GM21825 (cell line): Measurements from ENCODE around the gene EDC3.
"Not testable (repeated sequence)": the region's sequence is repeated elsewhere in the genome, so short reads cannot be mapped to it uniquely, and the experiment has no call there.

Experiments used
- ATAC-seq: cut with Tn5 transposase; IDR thresholded peaks from one replicate; pipeline ENCODE4 v1.9.1; 2021; ENCODE audit warnings: mild to moderate bottlenecking, moderate library complexity; ENCODE audit not compliant: unreplicated experiment

Gene EDC3

DNA sequence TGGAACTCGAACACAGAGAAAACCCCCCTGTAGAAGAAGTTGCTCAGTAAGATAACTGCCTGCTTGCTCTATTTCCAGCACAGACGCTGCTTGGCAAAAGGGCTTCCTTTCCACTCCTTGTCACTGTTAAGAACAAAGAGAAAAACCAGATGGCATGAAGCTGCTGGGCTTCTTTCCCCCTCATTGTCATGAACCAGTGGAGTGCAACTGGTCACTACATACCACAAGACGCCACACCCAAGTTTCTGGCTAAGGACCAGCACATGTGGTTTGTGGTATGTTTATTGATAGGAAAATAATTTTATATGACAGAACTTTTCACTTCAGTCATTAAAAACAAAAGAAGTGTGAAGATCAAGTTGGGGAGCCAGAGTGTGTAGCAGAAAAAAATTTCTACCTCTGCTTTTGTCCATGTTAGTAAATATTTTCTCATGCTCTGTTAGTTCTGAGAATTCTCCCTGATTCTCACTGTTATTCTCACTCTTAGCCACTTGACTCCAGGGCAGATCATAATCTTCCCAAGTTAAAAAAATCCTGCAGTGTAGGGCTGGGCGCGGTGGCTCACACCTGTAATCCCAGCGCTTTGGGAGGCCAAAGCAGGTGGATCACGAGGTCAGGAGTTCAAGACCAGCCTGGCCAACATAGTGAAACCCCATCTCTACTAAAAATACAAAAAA is 42.3 kb downstream of the EDC3 start:
- ATAC-seq = no peak

DNA sequence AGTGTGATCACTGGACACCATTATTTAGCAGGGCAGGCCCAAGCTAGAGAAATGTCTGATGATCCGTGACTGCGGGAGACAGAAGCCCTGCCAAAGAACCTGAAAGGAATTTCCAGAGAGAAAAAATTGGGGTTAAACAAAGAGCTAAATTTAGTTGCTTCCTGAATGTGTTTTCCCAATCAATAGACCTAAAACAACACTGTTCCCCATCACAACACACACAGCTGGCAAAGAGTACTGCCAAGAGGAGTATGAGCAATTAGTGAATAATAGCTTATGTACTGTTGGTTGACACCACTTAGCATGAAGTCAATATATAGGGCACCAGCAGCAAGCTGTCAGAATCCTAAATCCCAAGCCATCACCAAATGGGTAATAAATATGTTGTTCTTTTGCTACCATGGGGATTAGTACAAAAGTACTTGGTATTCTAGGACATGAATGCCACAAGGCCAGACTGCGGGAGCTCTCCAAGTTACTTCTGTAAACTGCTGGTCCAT is 44.5 kb downstream of the EDC3 start:
- ATAC-seq = no peak

DNA sequence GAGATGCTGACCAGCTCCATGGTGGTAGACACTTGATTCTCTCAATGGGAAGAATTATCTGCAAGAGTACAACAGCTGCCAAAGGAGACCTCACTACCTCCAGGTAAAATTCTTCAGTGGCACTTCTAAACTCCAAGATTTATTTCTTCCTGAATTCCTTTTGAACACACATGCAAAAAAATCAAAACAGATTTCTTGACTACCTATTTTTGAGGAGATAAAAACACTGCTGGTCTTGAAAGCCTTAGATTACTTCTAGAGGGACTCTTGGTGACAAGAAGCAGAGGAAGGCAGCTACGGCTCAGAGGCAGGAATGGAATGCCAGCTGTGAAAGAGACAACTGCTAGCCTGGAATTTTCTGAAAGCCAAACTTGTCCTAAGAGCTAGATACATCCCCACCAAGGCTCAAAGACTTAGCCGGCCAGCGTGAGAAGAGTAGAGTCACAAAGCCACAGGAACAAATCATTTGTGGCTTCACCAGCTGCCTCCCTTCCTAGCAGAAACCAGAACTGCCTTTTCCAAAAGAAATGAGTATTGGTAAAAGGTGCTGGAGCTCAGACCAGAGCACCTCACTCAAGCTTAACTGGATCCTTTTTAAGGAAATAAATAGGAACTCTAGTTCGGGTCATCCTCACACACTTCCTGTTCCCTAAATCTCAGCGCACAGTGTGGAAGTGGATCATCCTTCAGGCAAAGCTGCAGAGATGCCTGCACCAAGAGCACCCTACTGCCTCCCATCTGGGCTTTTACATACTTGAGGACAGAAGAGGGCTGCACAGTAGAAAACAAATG is 47.6 kb downstream of the EDC3 start:
- no peak for ATAC-seq

DNA sequence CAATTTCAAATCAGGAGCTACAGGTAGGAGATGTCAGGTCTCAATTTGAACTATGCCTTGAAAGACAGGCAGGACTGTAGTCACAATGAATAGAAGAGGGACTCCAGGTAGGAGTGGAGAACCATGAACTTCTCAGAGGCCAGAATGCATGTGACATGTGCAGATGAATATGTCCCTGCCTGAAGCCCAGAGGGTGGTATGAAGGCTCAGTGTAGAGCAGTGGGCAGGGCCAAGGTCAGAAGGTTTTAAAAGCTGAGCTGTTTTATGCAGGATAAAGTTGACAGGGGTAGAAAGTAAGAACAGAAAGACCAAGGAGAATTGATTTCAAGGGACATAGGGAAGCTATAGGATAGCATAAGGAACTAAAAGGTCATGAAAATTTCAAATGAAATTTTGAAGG is 49.3 kb downstream of the EDC3 start:
- ATAC-seq = no peak

DNA sequence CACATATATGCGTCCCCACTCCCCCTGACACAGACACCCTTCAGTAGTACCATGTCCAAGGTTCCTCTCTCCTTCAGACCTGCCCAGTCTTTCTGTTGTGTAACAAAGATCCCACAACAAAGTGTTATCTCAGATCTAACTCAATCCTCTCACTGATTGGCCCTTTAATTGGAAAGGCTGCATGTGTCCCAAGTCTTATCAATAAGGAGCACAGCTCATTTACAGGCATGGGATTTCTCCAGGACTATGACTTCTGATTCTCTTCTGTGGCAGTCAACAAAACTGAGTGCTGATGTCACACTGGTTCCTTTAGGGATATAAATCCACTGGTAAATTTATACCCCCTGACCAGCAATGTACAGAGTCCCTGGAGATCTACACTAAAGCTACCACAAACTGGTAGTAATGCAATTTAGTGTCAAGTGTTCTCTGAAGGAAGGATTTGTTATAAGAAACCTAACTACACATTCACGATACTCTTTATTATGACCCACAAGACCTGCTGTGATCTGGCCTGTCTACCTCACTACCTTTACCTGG is 52.1 kb downstream of the EDC3 start:
- ATAC-seq = no peak

- no peak for ATAC-seq
Observed at GRCh38 chr15:74642734-74643664, 52.8 kb downstream of the EDC3 start.

- ATAC-seq = no peak
Observed at GRCh38 chr15:74642348-74642733, 53.5 kb downstream of the EDC3 start.

GRCh38 chr15:74641151-74641550 is 54.7 kb downstream of the EDC3 start:
- ATAC-seq = no peak

DNA sequence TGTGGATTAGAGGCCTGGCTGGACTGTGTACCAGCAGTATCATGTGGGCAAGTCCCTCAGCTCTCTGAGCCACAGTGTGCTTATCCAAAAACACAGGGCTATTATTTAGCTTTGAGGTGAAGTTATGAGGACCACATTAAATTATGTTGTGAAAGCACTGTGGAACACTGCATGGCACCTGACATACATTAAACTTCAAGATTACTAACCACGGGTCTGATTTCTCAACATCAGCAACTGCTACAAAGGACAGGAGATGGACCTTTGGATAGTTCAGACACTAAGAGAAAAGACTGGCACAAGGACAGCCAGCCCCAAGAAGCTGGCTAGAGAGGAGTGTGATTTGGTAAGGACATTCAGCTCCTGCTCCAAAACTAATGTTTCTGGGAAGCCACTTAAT is 58.8 kb downstream of the EDC3 start:
- no peak for ATAC-seq

DNA sequence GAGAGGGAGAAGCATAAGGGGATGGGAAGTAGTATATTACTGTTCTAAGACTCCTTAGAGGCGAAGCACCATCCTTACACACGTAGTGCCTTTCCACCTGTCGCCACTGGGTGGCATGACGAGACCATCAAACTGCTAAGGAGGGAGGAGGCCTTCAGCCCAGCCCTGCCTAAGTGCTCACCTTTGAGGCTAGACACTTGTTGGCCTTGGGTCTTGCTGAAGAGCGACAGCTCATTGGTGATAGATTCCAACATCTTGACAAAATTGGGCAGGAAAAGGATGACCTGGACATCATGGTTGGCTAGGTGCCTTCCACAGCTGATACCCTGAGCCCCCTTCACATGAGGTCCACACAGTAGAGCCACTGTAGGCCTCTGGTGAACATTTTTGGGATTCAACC is 60.6 kb downstream of the EDC3 start:
- ATAC-seq = no peak

DNA sequence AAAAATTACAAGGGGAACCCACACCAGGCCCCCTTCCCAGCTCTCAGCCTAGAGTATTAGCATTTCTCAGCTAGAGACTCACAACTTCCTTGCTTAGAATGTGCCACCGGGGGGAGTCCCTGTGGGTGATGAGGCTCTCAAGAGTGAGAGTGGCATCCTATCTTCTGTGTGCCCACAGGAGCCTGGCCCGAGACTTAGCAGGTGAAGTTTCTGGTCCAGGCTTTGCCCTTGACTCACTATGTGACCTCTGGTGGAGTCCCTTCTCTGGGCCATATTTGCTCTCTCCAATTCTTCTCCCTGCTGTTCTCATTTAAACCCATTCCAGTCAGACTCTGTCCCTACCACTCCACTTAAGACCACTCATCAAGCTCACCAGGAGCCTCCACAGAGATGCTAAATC is 62.0 kb downstream of the EDC3 start:
- no peak for ATAC-seq

DNA sequence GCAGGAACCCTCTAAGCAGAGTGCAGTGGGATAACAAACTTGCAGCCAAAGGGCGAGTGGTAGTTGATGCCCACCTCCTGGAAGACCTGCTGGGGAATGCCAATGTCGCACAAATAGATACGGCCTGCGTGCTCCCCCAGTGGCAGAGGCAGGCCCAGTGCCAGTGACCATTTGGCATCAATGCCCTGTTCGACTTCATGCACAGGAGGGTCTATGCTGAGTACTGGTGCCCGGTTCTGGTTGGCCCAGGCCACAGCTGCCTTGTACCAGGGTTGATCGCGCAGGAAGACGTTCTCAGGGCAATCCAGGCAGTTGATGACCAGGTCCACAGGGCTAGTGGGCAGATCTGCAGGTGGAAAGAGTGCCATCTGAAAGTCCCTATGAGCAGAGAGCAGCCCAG is 63.2 kb downstream of the EDC3 start:
- ATAC-seq = no peak

GRCh38 chr15:74631935-74632560 is 63.8 kb downstream of the EDC3 start:
- no peak for ATAC-seq

DNA sequence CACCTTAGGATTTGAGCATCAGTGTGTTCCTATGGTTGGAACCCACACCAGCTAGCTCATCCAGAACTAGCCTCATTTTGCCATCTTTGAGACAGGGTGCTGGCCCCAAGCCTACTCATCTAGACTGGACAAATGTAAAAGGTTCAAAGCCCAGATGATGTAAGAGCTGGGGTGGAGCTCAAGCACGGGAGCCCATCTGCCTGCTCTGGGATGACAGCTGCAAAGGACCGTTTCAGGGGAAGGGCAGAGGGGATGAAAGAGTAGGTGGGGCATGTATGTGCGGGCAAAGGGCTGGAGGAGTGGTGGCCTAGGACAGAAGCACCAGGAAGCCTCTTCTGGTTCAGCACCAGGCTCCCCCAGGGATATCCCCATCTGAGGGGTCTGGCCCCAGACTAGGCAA is 64.4 kb downstream of the EDC3 start:
- no peak for ATAC-seq

DNA sequence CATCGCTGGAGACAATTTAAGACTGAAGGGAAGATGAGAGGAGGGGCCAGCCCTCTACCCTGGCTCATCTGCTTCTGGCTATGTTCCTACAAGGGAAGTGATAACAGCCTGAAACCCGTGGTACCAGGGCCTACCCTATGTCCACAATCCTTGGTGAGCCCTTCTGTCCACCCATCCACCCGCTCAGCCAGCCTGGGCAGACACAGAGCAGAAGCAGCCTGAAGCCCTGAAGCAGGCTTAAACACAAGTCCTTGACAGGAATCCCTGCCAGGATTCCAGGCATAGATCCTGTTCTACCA is 64.8 kb downstream of the EDC3 start:
- ATAC-seq = no peak

DNA sequence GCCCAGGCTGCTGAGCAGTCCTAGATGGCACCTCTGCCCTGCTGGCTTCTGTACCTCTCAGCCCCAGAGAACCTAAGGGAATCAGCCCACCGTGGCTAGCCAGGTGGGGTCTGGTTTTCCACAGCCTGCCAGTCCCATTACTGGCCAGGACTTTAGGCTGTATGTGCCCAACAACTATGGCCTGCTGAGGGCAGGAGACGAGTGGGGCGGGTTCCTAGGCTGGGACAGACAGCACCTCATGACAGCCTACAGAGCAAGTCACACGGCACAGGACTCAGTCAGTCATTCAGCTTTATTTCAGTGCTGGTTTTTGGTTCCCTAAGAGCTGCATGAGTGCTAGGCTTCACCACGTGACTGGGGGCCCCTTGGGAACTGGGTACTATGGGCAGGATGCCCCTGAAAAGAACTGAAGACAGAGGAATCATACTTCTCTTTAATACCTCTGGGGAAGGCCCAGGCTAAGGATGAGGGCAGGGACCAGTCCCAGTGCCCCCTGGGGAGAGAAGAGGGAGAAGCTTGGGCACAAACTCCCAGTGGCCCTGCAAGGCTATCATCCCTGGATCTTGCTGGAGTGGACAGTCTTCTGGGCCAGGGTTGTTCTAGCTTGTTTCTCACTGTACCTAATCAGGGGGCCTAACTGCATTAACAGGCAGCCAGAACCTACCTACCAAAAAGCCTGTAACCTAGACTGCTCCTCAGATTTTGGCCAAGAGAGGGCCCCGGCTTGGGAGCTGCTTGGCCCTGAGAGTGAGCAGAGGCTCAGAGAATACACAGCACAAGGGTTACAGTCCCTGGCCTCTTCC is 65.3 kb downstream of the EDC3 start:
- ATAC-seq = no peak

- not testable (repeated sequence) for ATAC-seq
Observed at GRCh38 chr15:74629696-74630095, 66.1 kb downstream of the EDC3 start.

- no peak for ATAC-seq
Observed at GRCh38 chr15:74628949-74629348, 66.9 kb downstream of the EDC3 start.

DNA sequence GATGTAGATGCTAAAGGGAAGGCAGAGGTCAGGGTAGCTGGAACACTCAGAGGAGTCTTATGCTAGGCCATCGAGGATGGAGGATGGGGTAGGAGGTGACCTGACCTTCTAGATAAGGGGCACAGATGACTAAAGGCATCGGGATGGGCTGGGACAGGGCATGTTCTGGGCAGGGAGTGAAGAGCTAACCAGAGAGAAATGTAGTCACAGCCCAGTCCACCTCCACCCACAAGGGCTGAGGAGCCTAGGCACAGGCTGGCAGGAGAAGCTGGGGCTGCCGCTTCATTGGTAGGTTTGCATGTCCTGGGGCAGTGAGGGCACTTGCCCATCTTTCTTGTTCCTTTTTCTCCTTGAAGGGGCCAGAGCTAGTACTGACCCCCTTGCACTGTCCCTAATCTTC is 67.6 kb downstream of the EDC3 start:
- no peak for ATAC-seq

DNA sequence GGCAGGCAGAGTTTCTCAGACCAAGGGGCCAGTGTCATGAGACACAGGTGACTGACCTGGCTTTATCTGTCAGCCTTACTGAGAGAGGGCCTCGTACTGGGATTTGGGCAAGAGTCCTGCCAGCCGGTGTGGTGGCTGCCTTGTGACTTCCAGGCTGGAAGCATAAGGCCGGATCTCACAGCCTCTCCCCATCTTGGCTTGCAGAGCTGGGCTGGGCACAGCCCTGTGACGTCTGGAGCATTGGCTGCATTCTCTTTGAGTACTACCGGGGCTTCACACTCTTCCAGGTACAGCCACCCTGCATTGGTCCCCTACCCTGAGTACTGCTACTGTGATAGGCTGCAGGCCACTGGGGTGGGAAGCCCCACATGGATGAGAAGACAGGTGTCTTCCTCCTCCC is 68.1 kb downstream of the EDC3 start:
- ATAC-seq = no peak
